Gastroesophageal sphincter (tissue), 3 donors: ENCODE results near the gene C1QTNF9.

Source experiments
- POLR2A ChIP-seq, 2 donors: fragments of 450-650 bp; IDR thresholded peaks; one replicate each; pipeline ENCODE4 v1.6.1; 2017; ENCODE audit warnings: antibody characterized with exemption in 2 of 2, mild to moderate bottlenecking in 2 of 2, moderate library complexity in 1 of 2
- POLR2AphosphoS5 ChIP-seq: sonication (generic); formaldehyde crosslinking; IDR thresholded peaks from one replicate; pipeline ENCODE4 v1.6.1; 2017; ENCODE audit warnings: antibody characterized with exemption
- TF ChIP-seq, protein P1 (sequence below), 4 experiments: fragments of 200-600 bp in 2 of 4; fragments of 450-650 bp in 2 of 4; sonication (generic) in 1 of 4; IDR thresholded peaks; one replicate each; pipeline ENCODE4 v1.5.1; 2017 to 2019; ENCODE audit warnings: antibody characterized with exemption in 4 of 4, mild to moderate bottlenecking in 2 of 4, moderate library complexity in 2 of 4

DNA sequence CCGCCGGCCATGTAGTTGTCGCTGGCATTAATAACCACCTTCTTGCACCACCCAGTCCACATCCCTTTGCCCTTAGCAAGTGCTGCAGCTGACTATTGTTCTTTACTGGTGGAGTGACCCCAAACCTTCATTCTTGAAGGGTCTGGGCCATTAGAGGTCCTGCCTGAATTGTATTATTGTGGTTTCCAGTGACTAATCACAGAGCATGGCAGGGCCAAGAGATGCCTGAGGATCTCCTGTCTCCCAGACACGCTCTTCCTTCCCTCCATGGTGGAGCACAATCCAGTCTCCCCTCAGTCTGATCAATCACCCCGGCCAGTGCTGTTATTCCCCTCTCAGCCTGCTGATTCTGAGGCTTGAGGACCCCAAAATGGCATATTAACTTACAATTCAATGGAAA is 39.0 kb downstream of the C1QTNF9 start:
- TF ChIP-seq POLR2AphosphoS5 (no peak), POLR2A (IDR thresholded peaks at IDR 0.05) (no peak)
- TF ChIP-seq, protein P1, sequence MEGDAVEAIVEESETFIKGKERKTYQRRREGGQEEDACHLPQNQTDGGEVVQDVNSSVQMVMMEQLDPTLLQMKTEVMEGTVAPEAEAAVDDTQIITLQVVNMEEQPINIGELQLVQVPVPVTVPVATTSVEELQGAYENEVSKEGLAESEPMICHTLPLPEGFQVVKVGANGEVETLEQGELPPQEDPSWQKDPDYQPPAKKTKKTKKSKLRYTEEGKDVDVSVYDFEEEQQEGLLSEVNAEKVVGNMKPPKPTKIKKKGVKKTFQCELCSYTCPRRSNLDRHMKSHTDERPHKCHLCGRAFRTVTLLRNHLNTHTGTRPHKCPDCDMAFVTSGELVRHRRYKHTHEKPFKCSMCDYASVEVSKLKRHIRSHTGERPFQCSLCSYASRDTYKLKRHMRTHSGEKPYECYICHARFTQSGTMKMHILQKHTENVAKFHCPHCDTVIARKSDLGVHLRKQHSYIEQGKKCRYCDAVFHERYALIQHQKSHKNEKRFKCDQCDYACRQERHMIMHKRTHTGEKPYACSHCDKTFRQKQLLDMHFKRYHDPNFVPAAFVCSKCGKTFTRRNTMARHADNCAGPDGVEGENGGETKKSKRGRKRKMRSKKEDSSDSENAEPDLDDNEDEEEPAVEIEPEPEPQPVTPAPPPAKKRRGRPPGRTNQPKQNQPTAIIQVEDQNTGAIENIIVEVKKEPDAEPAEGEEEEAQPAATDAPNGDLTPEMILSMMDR (IDR thresholded peaks at IDR 0.05), result no peak
